Astrocyte of the hippocampus (primary cell): ENCODE measurements around the gene PPP4C.
"Not testable (repeated sequence)": the region's sequence is repeated elsewhere in the genome, so short reads cannot be mapped to it uniquely, and the experiment has no call there.

Experiments used
- DNase-seq: peaks from one replicate; pipeline ENCODE4 v3.0.0; 2011; ENCODE audit warnings: low read depth, low spot score

The PPP4C gene

DNA sequence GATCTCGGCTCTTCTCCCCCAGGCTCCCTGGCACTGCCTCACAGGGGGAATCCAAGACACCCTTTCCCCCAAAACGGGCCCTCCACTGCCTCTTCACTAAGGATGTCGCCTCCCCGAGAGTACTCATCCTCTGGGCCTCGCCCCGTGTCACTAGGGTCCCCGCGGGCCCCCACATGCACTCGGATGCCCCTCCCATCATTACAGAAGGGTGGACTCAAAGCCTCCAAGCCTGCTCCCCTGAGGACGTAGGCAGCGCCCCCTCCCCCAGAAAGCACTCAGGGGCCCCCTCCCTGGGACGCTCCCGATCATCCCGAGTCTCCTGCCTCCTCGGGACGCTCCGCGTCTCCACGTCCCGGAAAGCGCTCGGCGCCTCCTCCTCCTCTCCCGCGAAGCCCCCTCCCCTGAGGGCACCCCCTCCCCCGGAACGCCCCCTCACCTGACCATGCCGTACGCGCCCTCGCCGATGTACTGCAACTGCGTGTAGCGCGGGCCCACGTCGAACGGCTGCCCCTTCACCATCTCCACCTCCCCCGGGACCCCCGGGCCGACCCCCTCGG lies 46.9 kb downstream of the PPP4C start:
- DNase-seq: no peak

DNA sequence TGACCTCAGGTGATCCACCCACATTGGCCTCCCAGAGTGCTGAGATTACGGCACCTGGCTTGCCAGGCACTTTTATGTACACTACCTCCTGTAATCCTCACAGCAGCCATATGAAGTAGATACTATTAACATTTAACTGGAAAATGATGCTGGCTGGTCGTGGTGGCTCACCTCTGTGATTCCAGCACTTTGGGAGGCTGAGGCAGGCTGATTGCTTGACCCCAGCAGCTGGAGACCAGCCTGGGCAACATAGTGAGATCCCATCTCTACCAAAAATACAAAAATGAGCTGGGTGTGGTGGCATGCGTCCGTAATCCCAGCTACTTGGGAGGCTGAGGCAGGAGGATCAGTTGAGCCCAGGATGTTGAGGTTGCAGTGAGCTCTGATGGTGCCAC lies 49.2 kb downstream of the PPP4C start:
- DNase-seq: no peak

DNA sequence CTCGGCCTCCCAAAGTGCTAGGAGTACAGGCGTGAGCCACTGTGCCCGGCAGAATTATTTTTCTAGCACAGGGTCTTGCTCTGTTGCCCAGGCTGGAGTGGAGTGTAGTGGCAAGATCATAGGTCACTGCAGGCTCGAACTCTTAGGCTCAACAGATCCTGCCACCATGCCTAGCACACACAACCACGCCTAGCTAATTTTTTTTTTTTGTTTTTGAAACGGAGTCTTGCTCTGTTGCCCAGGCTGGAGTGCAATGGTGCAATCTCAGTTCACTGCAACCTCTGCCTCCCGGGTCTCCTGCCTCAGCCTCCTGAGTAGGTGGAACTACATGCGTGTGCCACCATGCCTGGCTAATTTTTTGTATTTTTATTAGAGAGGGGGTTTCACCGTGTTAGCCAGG lies 49.9 kb downstream of the PPP4C start:
- DNase-seq: not testable (repeated sequence)

DNA sequence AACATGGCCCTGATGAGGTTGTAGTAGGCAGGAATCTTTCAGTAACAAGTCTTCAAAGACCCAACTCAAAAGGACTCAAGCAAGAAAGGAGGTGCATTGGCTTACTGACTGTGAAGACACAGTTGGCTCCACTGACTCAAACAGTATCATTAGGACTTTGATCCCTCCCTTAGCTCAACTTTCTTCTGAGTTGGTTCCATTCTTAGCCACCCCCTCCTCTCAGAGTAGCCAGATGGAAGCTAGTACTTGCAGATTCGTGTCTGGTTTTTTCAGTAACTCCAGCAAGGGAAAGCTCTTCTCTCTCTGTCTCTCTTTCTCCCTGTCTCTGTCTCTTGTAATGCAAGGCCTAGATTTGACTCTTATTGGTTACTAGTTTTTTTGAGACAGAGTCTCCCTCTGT lies 52.2 kb downstream of the PPP4C start:
- DNase-seq: no peak

DNA sequence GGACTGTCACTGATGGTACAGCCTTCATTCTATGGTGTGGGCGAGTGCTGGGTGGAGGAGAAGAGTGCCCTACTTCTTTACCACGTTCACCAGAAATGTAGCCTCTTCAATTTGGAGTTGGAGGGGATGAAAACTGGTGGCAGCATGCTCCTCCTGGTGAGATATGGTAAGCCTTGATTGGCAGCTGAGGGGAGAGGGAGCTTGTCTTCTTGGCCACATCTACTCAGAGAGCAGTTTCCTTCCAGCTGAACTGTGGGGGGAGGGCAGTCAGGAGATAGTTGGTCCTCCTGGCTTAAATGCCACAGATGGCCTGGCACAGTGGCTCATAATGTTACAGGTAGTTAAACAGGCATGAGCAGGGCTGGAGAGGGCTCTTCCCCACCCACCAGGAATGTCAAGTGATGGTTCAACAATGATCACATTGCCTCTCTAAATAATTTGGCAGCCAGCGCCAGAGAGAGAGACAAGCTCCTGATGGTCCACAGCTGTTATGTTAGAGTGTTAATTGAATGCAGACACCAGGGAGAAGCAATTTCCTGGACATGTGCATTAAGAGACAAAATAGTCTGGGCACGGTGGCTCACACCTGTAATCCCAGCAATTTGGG lies 56.2 kb downstream of the PPP4C start:
- no peak for DNase-seq

DNA sequence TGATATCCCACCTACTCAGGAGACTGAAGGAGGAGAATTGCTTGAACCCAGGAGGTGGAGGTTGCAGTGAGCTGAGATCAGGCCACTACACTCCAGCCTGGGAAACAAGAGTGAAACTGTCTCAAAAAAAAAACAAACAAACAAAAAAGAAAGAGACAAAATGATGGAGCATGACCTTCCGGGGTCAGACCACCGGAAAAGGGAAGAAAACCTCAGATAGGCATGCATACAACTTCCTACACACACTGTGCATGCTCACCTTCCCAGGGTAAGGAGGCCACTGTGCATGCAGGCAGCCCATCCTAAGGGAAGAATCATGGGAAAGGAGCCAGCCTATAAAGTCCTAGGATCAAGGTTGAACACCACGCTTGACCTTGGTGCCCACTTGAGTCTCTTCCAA lies 56.8 kb downstream of the PPP4C start:
- no peak for DNase-seq
